B cell (primary cell): Measurements from ENCODE around the gene NLGN1. TPM values are rescaled to one million over a fixed set of nuclear protein-coding genes. Genes with fewer than 3 reads are reported as not detected.

Experiments
- ATAC-seq: fragments of 200-7000 bp; cut with Tn5 transposase; one replicate; pipeline ENCODE4 v1.10.0; 2021; ENCODE audit warnings: low read depth, mild to moderate bottlenecking, moderate number of reproducible peaks, moderate library complexity
- CTCF ChIA-PET: fragments of 350-600 bp; sonication (Branson Sonifier 250); formaldehyde crosslinking; loops from one replicate; lab custom pipeline; 2021; ENCODE audit warnings: antibody characterized with exemption, inconsistent platforms; lab: Charles Lee
- POLR2A ChIA-PET: fragments of 350-600 bp; sonication (Branson Sonifier 250); formaldehyde crosslinking; loops from one replicate; lab custom pipeline; 2021; ENCODE audit warnings: antibody characterized with exemption; lab: Charles Lee
- DNase-seq: peaks from one replicate; pipeline ENCODE4 v3.0.0; 2013
- H2AFZ ChIP-seq: 2 replicates; pipeline ENCODE4 v1.6.1; 2012; ENCODE audit warnings: mild to moderate bottlenecking, low read depth, low read length; ENCODE audit not compliant: insufficient read depth, poor library complexity, severe bottlenecking
- H3K27ac ChIP-seq, 2 donors: 1 replicate in 1 of 2; 2 replicates in 1 of 2; pipeline ENCODE4 v1.5.1; 2012 to 2013; ENCODE audit warnings: low read length in 2 of 2, mild to moderate bottlenecking in 2 of 2, moderate library complexity in 1 of 2
- H3K27me3 ChIP-seq, 4 experiments: fragments of 200-600 bp in 1 of 4; sonication (generic) in 1 of 4; replicated peaks in 1 of 4; 1 replicate in 2 of 4; 2 replicates in 2 of 4; pipeline versions ENCODE4 v1.6.1 to v1.7.0; 2013 to 2016; ENCODE audit warnings: low read length in 3 of 4, mild to moderate bottlenecking in 2 of 4, mixed read lengths in 1 of 4, moderate library complexity in 1 of 4; ENCODE audit not compliant: insufficient read depth in 4 of 4, control insufficient read depth in 3 of 4; ENCODE audit errors: control extremely low read depth in 1 of 4
- H3K36me3 ChIP-seq, 2 experiments: replicated peaks in 1 of 2; 1 replicate in 1 of 2; 2 replicates in 1 of 2; pipeline versions ENCODE4 v1.6.1 to v1.7.1; 2013; ENCODE audit warnings: low read length in 1 of 2; ENCODE audit not compliant: insufficient read depth in 2 of 2, control insufficient read depth in 1 of 2; ENCODE audit errors: control extremely low read depth in 1 of 2, extremely low read depth in 1 of 2
- H3K4me1 ChIP-seq, 2 donors: fragments of 200-600 bp in 1 of 2; sonication (generic) in 1 of 2; 1 replicate in 1 of 2; 2 replicates in 1 of 2; pipeline versions ENCODE4 v1.5.1 to v1.6.1; 2013 to 2017; ENCODE audit warnings: low read length in 2 of 2; ENCODE audit not compliant: control insufficient read depth in 2 of 2, insufficient read depth in 2 of 2
- H3K4me2 ChIP-seq: replicated peaks from 2 replicates; pipeline ENCODE3; 2012; ENCODE audit warnings: mild to moderate bottlenecking, low read depth, low read length; ENCODE audit not compliant: poor library complexity, severe bottlenecking
- H3K4me3 ChIP-seq, 5 experiments: fragments of 200-600 bp in 1 of 5; sonication (generic) in 1 of 5; 1 replicate in 3 of 5; 2 replicates in 2 of 5; pipeline versions ENCODE4 v1.5.1 to v1.7.0; 2011 to 2016; ENCODE audit warnings: low read length in 4 of 5, mild to moderate bottlenecking in 4 of 5, low read depth in 2 of 5, control low read depth in 1 of 5, moderate library complexity in 1 of 5; ENCODE audit not compliant: insufficient read depth in 1 of 5; ENCODE audit errors: control extremely low read depth in 1 of 5, extremely low read depth in 1 of 5
- H3K79me2 ChIP-seq: fragments of 200-600 bp; sonication (generic); one replicate; pipeline ENCODE4 v1.6.0; 2016; ENCODE audit warnings: low read length; ENCODE audit not compliant: control insufficient read depth, insufficient read depth
- H3K9ac ChIP-seq: fragments of 200-600 bp; sonication (generic); 2 replicates; pipeline ENCODE4 v1.6.1; 2017; ENCODE audit warnings: mild to moderate bottlenecking, low read length, moderate library complexity
- H3K9me3 ChIP-seq, 3 donors: one replicate each; pipeline versions ENCODE4 v1.6.1 to v1.7.1; 2013; ENCODE audit warnings: low read length in 2 of 3; ENCODE audit not compliant: control insufficient read depth in 2 of 3, insufficient read depth in 1 of 3; ENCODE audit errors: control extremely low read depth in 1 of 3
- H4K20me1 ChIP-seq: 2 replicates; pipeline ENCODE4 v1.6.0; 2012; ENCODE audit warnings: mild to moderate bottlenecking, low read length; ENCODE audit not compliant: insufficient read depth, control insufficient read depth, poor library complexity, severe bottlenecking
- H3K27ac Mint-ChIP-seq: one replicate; pipeline ENCODE4 v1.8.0; 2021; ENCODE audit warnings: mixed read lengths
- H3K27me3 Mint-ChIP-seq: one replicate; pipeline ENCODE4 v1.8.0; 2021; ENCODE audit warnings: mixed read lengths
- H3K4me1 Mint-ChIP-seq: one replicate; pipeline ENCODE4 v1.8.0; 2021; ENCODE audit warnings: mixed read lengths
- H3K4me3 Mint-ChIP-seq: one replicate; pipeline ENCODE4 v1.8.0; 2021; ENCODE audit warnings: mixed read lengths
- H3K9me3 Mint-ChIP-seq: one replicate; pipeline ENCODE4 v1.8.0; 2022; ENCODE audit warnings: mixed read lengths; ENCODE audit not compliant: insufficient read depth
- CTCF ChIP-seq: fragments of 200-600 bp; IDR thresholded peaks from one replicate; pipeline ENCODE4 v1.8.0; 2022; ENCODE audit warnings: antibody characterized with exemption, mild to moderate bottlenecking
- EZH2 ChIP-seq: IDR thresholded peaks from 2 replicates; pipeline ENCODE4 v1.6.1; 2012; ENCODE audit warnings: borderline replicate concordance, low read depth, mild to moderate bottlenecking, moderate library complexity, low read length; ENCODE audit not compliant: insufficient read depth, poor library complexity, severe bottlenecking
- WGBS: methylation state at CpG from one replicate; pipeline ENCODE4 v1.1.5; 2013; ENCODE audit warnings: missing lambda C conversion rate; ENCODE audit not compliant: insufficient coverage; 5-methylcytosine and 5-hydroxymethylcytosine counted together
- intact Hi-C: fragments of 100-400 bp; cut with micrococcal nuclease; formaldehyde crosslinking; loops from one replicate; pipeline ENCODE4 v1.10.0; 2022
- polyA plus RNA-seq: library from polyadenylated mRNA; depleted of rRNA; stranded (reverse); fragments of >200 nt; gene quantifications from 2 replicates; pipeline ENCODE4 v1.2.3, GENCODE V29; 2012
- total RNA-seq, 2 donors: library from RNA; stranded (reverse); fragments of 120-200 nt in 1 of 2; gene quantifications; 1 replicate in 1 of 2; 2 replicates in 1 of 2; pipeline versions ENCODE4 v1.2.3 to v1.2.4, GENCODE V29; 2013 to 2022

Gene NLGN1
- total and polyA plus RNA-seq, 2 donors (not counting 1 experiment from before 2014, with no cell fraction given): not detected

GRCh38 chr3:174287705-174288104, 890.2 kb downstream of the NLGN1 start:
- no peaks in the 10 kb centered on the region for H3K36me3 ChIP-seq
- no peaks in the 10 kb centered on the region for H3K27me3 ChIP-seq
- intact Hi-C loops: no loop called here
- no peaks in the 10 kb centered on the region for H3K79me2 ChIP-seq
- H2AFZ ChIP-seq: no peak overlapping the region
- no peaks in the 10 kb centered on the region for H3K4me1 Mint-ChIP-seq
- no peak overlapping the region for H3K9ac ChIP-seq
- no peaks in the 10 kb centered on the region for H3K9me3 Mint-ChIP-seq
- TF ChIP-seq EZH2 (no peak), CTCF (no peak)
- no peaks in the 10 kb centered on the region for H3K9me3 ChIP-seq
- H4K20me1 ChIP-seq: no peaks in the 10 kb centered on the region
- ChIA-PET POLR2A (no interaction called here), CTCF (no interaction called here)
- no peak overlapping the region for H3K4me2 ChIP-seq
- H3K4me3 ChIP-seq: no peak overlapping the region
- no peak overlapping the region for H3K4me3 Mint-ChIP-seq
- no CpG with 5 or more reads among the region's 1 CpG for WGBS
- no peaks in the 10 kb centered on the region for H3K4me1 ChIP-seq
- no peak for ATAC-seq
- no peak overlapping the region for H3K27ac ChIP-seq
- no peak for DNase-seq
- no peak overlapping the region for H3K27ac Mint-ChIP-seq
- no peaks in the 10 kb centered on the region for H3K27me3 Mint-ChIP-seq

GRCh38 chr3:174294616-174295015, 897.1 kb downstream of the NLGN1 start:
- H3K27ac Mint-ChIP-seq: no peak overlapping the region
- Histone ChIP-seq H4K20me1 (no peaks in the 10 kb centered on the region), H3K4me2 (no peak overlapping the region), H2AFZ (no peak overlapping the region), H3K79me2 (no peaks in the 10 kb centered on the region), H3K27me3 (no peaks in the 10 kb centered on the region), H3K36me3 (no peaks in the 10 kb centered on the region), H3K9me3 (no peaks in the 10 kb centered on the region), H3K9ac (no peak overlapping the region), H3K4me3 (no peak overlapping the region), H3K4me1 (no peaks in the 10 kb centered on the region), H3K27ac (no peak overlapping the region)
- peaks cover 2% of the 10 kb centered on the region for H3K9me3 Mint-ChIP-seq
- ChIA-PET CTCF (no interaction called here), POLR2A (no interaction called here)
- intact Hi-C loops: no loop called here
- TF ChIP-seq EZH2: no peak
- no peak for TF ChIP-seq CTCF
- no peak for DNase-seq
- no peak overlapping the region for H3K4me3 Mint-ChIP-seq
- ATAC-seq: no peak
- H3K27me3 Mint-ChIP-seq: no peaks in the 10 kb centered on the region
- no peaks in the 10 kb centered on the region for H3K4me1 Mint-ChIP-seq
